Measurements from ENCODE around the gene TLR10. TPM values are rescaled to one million over a fixed set of nuclear protein-coding genes. Genes with fewer than 3 reads are reported as not detected.

Gene TLR10
- total and polyA plus RNA-seq, 11 donors, result 0.18 to 0.24 TPM; not detected in 9

DNA sequence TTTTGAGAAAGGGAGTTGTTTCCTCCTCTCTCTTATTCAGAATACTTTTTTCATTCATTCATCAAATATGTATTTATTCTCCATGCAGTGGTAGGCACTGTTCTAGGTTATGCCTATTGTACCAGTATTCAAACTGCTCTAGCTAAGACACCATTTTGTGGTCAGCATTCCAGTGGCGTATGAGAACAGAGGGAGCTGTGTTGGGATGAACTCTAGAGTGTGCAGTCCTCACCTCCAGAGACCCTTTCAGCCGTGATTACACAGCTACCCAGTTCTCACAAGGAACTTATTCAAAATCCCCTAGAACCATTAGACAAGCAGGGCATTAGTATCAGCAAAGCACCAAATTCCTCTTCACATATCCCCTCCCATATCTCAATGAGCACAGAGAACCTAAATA is 17.6 kb upstream of the TLR10 start:
- Histone ChIP-seq H3K4me3 (peak overlapping the region in 1 of 12 donors; percentile 9), H3K36me3 (peaks cover 0 to 47% (median 19%) of the 10 kb centered on the region in 9 donors), H3K9me3 (peaks cover 0 to 36% (median 0%) of the 10 kb centered on the region in 12 donors), H3K27ac (peak overlapping the region in 1 of 12 donors; percentile 5), H3K27me3 (no peaks in the 10 kb centered on the region), H3K4me1 (peaks cover 0 to 27% (median 2%) of the 10 kb centered on the region in 12 donors)
- TF ChIP-seq, protein P1, sequence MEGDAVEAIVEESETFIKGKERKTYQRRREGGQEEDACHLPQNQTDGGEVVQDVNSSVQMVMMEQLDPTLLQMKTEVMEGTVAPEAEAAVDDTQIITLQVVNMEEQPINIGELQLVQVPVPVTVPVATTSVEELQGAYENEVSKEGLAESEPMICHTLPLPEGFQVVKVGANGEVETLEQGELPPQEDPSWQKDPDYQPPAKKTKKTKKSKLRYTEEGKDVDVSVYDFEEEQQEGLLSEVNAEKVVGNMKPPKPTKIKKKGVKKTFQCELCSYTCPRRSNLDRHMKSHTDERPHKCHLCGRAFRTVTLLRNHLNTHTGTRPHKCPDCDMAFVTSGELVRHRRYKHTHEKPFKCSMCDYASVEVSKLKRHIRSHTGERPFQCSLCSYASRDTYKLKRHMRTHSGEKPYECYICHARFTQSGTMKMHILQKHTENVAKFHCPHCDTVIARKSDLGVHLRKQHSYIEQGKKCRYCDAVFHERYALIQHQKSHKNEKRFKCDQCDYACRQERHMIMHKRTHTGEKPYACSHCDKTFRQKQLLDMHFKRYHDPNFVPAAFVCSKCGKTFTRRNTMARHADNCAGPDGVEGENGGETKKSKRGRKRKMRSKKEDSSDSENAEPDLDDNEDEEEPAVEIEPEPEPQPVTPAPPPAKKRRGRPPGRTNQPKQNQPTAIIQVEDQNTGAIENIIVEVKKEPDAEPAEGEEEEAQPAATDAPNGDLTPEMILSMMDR (IDR thresholded peaks at IDR 0.05), result no peak
- TF ChIP-seq POLR2A (IDR thresholded peaks at IDR 0.05), result no peak
- ATAC-seq (no peak), DNase-seq (no peak)
- intact Hi-C loops (cut with DNase I), result loop anchor here in 1 of 10 donors (5.0 kb wide), 1 partner anchor 38 kb away; no protein-coding TSS in a partner anchor
- 70 to 100% (median 92%) methylated on average over 2 of the region's 2 CpGs for WGBS, 4 donors

DNA sequence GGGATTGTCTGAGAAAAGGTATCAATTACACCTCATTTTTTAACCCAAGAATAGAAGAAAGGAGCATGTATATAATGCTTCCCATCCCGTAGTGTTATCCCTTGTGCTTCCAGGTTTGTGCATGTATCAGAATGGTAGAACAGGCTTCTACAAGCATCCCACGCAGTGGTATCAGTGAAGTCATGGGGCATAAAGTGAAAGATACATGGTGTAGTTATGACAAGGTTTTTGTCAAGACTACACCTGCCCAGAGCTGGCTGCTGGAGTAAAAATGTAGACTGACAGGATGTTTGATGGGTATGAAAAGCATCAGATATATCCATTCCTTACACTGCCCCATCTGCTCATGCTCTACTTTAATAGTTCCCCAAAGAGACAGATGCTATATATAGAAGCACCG is 12.3 kb upstream of the TLR10 start:
- 77 to 81% (median 80%) methylated on average over 3 of the region's 3 CpGs for WGBS, 4 donors
- H3K4me1 ChIP-seq, result peaks cover 0 to 24% (median 0%) of the 10 kb centered on the region in 12 donors
- no peak for DNase-seq
- H3K4me3 ChIP-seq, result no peak overlapping the region
- TF ChIP-seq, protein P1 (IDR thresholded peaks at IDR 0.05), result no peak
- TF ChIP-seq POLR2A (IDR thresholded peaks at IDR 0.05), result no peak
- H3K36me3 ChIP-seq, result peaks cover 0 to 26% (median 17%) of the 10 kb centered on the region in 9 donors
- intact Hi-C loops (cut with DNase I), result no loop called here
- ATAC-seq, result no peak
- no peaks in the 10 kb centered on the region for H3K27me3 ChIP-seq
- no peak overlapping the region for H3K27ac ChIP-seq
- peaks cover 0 to 37% (median 2%) of the 10 kb centered on the region in 12 donors for H3K9me3 ChIP-seq

DNA sequence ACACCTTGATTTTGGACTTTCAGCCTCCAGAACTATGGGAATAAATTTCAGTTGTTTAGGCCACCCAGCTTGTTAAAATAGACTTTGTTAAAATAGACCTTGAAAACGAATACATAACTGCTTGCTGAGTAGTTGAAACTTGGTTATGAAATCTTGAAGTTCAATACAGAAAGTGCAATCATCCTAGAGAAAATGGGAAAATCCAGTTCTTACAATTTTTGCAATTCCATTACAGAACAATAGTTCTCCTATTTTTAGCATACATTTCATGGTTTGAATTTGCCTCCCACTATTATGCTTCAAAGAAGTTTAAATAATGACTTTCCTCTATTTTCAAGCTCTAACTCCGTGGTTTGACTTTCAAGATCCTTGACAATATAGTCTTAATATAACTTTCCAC is 11.3 kb upstream of the TLR10 start:
- intact Hi-C loops (cut with DNase I), result no loop called here
- WGBS, 4 donors, result 73 to 77% (median 76%) methylated on average over 2 of the region's 2 CpGs
- H3K4me3 ChIP-seq, result no peak overlapping the region
- H3K4me1 ChIP-seq, result peaks cover 0 to 24% (median 0%) of the 10 kb centered on the region in 12 donors
- H3K36me3 ChIP-seq, result peaks cover 0 to 16% (median 12%) of the 10 kb centered on the region in 9 donors
- no peak for DNase-seq
- H3K27me3 ChIP-seq, result no peaks in the 10 kb centered on the region
- no peak for ATAC-seq
- peaks cover 0 to 33% (median 2%) of the 10 kb centered on the region in 12 donors for H3K9me3 ChIP-seq
- H3K27ac ChIP-seq, result peak overlapping the region in 1 of 12 donors; percentile 84
- no peak for TF ChIP-seq POLR2A (IDR thresholded peaks at IDR 0.05)
- TF ChIP-seq, protein P1 (IDR thresholded peaks at IDR 0.05), result no peak

DNA sequence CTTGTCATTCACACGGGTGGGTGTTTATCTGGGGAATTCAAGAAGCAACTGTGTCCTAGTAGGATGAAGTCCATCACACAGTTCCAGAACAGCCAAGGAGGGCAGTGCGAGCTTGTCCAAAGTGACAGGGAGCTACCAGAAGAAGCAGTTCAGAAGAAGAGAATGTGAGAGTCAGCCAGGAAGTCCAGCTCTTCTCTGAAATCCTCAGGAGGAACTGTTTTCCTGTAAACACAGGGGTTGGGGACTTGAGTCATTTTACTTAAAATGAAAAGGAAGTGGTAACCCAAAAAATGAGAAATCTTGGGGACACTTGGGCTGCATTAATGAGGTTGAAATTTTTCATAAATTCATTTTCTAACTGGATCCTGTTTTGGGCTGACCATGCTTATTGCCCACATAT is 8.2 kb upstream of the TLR10 start:
- 52 to 66% (median 63%) methylated on average over 2 of the region's 2 CpGs for whole genome bisulfite sequencing, 4 donors
- peaks cover 0 to 24% (median 0%) of the 10 kb centered on the region in 12 donors for H3K4me1 ChIP-seq
- intact Hi-C loops (cut with DNase I), result no loop called here
- H3K27ac ChIP-seq, result peak overlapping the region in 1 of 12 donors; percentile 84
- TF ChIP-seq, protein P1 (IDR thresholded peaks at IDR 0.05), result no peak
- no peak for TF ChIP-seq POLR2A (IDR thresholded peaks at IDR 0.05)
- H3K9me3 ChIP-seq, result peaks cover 0 to 17% (median 0%) of the 10 kb centered on the region in 12 donors
- ATAC-seq, result peak in 2 of 4 donors; percentile 41 to 54
- no peak for DNase-seq
- no peak overlapping the region for H3K4me3 ChIP-seq
- H3K27me3 ChIP-seq, result no peaks in the 10 kb centered on the region
- no peaks in the 10 kb centered on the region for H3K36me3 ChIP-seq

Measured in heart left ventricle (tissue), 16 donors.